ENCODE results near the gene ENDOG.
"Not testable (repeated sequence)": the region's sequence is repeated elsewhere in the genome, so short reads cannot be mapped to it uniquely, and the experiment has no call there.

Gene ENDOG

DNA sequence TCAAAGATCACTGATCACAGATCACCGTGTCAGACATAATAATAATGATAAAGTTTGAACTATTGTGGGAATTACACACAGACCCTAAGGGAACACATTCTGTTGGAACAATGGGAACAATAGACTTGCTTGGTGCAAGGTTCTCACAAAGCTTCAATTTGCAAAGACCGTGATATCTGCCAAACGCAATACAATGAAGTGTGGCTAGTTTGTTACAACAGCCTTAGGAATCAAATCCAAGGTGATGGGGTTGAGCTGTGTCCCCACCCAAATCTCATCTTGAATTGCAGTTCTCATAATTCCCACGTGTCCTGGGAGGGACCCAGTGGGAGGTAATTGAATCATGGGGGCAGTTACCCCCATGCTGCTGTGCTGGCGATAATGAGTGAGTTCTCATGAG is 42.6 kb downstream of the ENDOG start:
- TF ChIP-seq, protein P1, sequence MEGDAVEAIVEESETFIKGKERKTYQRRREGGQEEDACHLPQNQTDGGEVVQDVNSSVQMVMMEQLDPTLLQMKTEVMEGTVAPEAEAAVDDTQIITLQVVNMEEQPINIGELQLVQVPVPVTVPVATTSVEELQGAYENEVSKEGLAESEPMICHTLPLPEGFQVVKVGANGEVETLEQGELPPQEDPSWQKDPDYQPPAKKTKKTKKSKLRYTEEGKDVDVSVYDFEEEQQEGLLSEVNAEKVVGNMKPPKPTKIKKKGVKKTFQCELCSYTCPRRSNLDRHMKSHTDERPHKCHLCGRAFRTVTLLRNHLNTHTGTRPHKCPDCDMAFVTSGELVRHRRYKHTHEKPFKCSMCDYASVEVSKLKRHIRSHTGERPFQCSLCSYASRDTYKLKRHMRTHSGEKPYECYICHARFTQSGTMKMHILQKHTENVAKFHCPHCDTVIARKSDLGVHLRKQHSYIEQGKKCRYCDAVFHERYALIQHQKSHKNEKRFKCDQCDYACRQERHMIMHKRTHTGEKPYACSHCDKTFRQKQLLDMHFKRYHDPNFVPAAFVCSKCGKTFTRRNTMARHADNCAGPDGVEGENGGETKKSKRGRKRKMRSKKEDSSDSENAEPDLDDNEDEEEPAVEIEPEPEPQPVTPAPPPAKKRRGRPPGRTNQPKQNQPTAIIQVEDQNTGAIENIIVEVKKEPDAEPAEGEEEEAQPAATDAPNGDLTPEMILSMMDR (IDR thresholded peaks at IDR 0.05) = no peak
- DNase-seq (ENCODE audit: low spot score) = no peak
- no peak overlapping the region for H3K27ac ChIP-seq
- no peak overlapping the region for H3K4me3 ChIP-seq

DNA sequence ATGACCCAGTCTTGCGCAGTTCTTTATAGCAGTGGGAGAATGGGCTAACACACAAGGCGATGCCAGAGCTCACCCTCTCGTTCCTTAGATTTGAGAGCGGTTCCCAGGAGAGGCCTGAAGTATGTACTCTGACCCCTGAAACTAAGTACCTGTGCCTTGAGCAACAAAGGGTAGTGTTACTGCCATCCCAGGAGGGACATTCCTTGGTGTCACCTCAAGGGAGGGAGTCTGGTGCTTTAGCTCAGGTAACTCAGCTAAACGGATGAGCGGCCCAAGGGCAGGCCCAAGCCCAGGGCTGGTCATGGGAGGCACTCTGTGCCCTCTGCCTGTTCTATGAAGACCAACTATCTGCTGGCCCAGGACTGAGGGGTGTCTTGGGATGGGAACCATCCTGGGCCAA is 43.2 kb downstream of the ENDOG start:
- TF ChIP-seq, protein P1 (IDR thresholded peaks at IDR 0.05) = no peak
- Histone ChIP-seq H3K4me3 (no peak overlapping the region), H3K27ac (no peak overlapping the region)
- DNase-seq (ENCODE audit: low spot score) = no peak

GRCh38 chr9:128862401-128862851 is 44.1 kb downstream of the ENDOG start:
- Histone ChIP-seq H3K4me3 (no peak overlapping the region), H3K27ac (no peak overlapping the region)
- TF ChIP-seq, protein P1 (IDR thresholded peaks at IDR 0.05) = no peak
- no peak for DNase-seq (ENCODE audit: low spot score)

DNA sequence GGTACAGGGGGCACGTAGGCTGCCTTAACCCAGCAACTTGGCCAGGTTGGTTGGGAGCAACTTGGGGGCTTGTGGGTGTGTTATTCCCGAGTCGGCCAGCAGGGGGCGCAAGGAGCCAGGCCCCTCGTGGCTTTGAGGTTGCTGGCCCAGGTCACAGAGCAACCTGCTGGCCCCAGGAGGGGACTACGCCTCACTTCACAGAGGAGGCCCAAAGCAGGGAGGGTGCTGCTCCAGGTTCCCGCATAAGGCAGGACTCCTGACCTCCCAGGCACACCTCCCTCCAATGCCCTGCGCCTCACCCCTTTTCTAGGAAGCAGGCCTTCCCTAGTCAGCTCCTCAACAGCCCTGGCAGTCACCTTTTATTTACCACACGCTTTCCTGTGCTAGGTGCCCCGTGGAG is 45.3 kb downstream of the ENDOG start:
- TF ChIP-seq, protein P1 (IDR thresholded peaks at IDR 0.05) = peak; percentile 89
- DNase-seq (ENCODE audit: low spot score) = no peak
- no peak overlapping the region for H3K27ac ChIP-seq
- H3K4me3 ChIP-seq = no peak overlapping the region

DNA sequence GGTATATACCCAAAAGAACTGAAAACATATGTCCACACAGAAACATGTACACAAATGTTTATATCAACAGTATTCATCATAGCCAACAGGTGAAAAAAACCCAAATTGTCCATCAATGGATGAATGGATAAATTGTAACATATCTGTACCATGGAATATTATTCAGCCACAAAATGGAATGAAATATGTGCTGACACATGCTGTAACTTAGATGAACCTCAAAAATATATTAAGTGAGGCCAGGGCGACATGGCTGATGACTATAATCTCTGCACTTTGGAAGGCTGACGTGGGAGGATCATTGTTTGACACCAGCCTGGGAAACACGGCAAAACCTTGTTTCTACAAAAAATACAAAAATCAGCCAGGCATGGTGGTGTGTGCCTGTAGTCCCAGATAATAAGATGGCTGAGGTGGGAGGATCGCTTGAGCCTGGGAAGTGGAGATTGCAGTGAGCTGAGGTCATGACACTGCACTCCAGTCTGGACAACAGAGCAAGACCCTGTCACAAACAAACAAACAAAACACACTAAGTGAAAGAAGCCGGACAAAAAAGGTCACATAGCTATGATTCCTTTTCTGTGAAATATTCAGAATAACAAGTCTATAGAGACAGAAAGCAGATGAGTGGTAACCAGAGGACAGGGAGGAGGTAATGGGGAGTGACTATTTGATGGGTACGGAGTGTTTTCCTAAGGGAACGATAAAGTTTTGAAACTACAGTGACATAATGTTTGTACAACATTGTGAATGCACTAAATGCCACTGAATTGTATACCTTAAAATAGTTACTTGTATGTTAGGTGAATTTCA is 52.0 kb downstream of the ENDOG start:
- Histone ChIP-seq H3K4me3 (no peak overlapping the region), H3K27ac (no peak overlapping the region)
- TF ChIP-seq, protein P1 (IDR thresholded peaks at IDR 0.05) = no peak
- DNase-seq (ENCODE audit: low spot score) = no peak

DNA sequence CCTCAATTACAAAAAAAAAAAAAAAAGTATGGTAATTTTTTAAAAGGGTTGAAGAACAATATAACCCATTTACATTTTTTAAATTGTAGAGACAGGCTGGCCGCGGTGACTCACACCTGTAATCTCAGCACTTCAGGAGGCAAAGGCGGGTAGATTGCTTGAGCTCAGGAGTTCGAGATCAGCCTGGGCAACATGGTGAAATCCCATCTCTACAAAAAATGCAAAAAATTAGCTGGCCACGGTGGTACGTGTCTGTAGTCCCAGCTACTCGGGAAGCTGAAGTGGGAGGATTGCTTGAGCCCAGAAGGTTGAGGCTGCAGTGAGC is 52.6 kb downstream of the ENDOG start:
- not testable (repeated sequence) for H3K27ac ChIP-seq; DNase-seq (ENCODE audit: low spot score); H3K4me3 ChIP-seq
